IPS-15b (cell line): Measurements from ENCODE around the gene SMIM14.
"Not testable (repeated sequence)": the region's sequence is repeated elsewhere in the genome, so short reads cannot be mapped to it uniquely, and the experiment has no call there.

Experiments
- H3K27me3 ChIP-seq: one replicate; pipeline ENCODE4 v1.6.1; 2013; ENCODE audit warnings: low read length; ENCODE audit not compliant: control insufficient read depth, insufficient read depth
- H3K36me3 ChIP-seq: one replicate; pipeline ENCODE4 v1.6.1; 2013; ENCODE audit warnings: low read length; ENCODE audit not compliant: control insufficient read depth, insufficient read depth
- H3K4me1 ChIP-seq: one replicate; pipeline ENCODE4 v1.6.1; 2013; ENCODE audit warnings: mild to moderate bottlenecking, low read length; ENCODE audit not compliant: control insufficient read depth, insufficient read depth
- H3K4me3 ChIP-seq: one replicate; pipeline ENCODE4 v1.5.1; 2013; ENCODE audit warnings: low read depth, low read length
- H3K9ac ChIP-seq: one replicate; pipeline ENCODE4 v1.6.1; 2013; ENCODE audit warnings: low read depth, mild to moderate bottlenecking, low read length
- H3K9me3 ChIP-seq: one replicate; pipeline ENCODE4 v1.6.1; 2013; ENCODE audit warnings: mild to moderate bottlenecking, low read length; ENCODE audit not compliant: control insufficient read depth, insufficient read depth

Gene SMIM14

GRCh38 chr4:39525822-39526690, 112.6 kb downstream of the SMIM14 start:
- H3K27me3 ChIP-seq: no peaks in the 10 kb centered on the region
- peaks cover 4% of the 10 kb centered on the region for H3K9me3 ChIP-seq
- H3K36me3 ChIP-seq: peaks cover 4% of the 10 kb centered on the region
- peak overlapping the region; percentile 94 for H3K9ac ChIP-seq
- no peaks in the 10 kb centered on the region for H3K4me1 ChIP-seq
- peak overlapping the region; percentile 96 for H3K4me3 ChIP-seq

- no peaks in the 10 kb centered on the region for H3K36me3 ChIP-seq
- H3K9me3 ChIP-seq: no peaks in the 10 kb centered on the region
- no peak overlapping the region for H3K9ac ChIP-seq
- H3K27me3 ChIP-seq: no peaks in the 10 kb centered on the region
- H3K4me1 ChIP-seq: no peaks in the 10 kb centered on the region
- no peak overlapping the region for H3K4me3 ChIP-seq
Observed at GRCh38 chr4:39524161-39524957, 114.3 kb downstream of the SMIM14 start.

DNA sequence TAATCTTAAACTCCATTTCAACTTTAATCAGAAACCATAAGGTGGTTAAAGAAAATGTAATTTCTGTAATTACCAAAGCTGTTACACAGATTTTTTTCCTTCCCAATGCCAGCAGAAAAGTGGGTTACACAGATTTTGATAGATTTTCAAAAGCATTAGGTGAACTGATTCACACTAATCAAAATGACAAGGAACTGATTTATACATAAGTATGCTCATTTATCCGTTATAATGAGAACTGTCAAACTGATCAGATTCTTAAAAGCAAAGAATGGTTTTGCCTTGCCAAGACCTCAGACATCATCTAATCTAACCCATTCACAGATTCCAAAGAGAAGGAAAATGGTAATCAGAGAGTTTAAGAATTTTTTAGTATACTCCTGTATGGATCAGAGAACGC, 116.6 kb downstream of the SMIM14 start:
- no peaks in the 10 kb centered on the region for H3K4me1 ChIP-seq
- H3K4me3 ChIP-seq: no peak overlapping the region
- H3K9ac ChIP-seq: no peak overlapping the region
- no peaks in the 10 kb centered on the region for H3K9me3 ChIP-seq
- H3K27me3 ChIP-seq: no peaks in the 10 kb centered on the region
- no peaks in the 10 kb centered on the region for H3K36me3 ChIP-seq

DNA sequence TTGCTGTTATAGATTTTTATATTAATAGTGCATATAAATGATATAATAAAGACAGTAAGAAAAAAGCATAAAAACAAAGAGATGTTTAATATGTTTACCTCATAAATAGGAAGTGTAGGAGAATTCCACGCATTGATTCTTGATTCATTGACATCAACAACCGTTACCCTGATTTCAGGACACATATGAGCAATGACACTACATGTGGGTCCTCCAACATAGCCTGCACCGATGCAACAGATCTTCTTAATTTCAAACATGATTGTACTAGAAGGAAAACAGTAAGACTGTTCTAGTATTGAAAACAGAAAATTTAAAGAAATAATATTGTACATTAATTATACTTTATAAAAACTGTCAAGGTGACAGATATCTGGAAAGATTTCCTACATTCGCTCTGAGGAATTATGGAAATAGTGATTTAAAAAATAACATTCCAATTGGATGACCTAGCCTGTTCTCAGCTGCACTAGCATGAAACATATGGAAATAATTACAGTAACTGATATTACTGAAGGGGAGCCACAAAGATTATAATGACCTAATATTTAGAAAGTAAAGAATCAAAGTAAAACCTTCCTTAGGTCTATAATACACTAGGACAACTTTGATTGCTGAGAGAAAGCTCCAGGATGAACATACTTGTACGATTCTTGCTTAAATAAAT, 117.3 kb downstream of the SMIM14 start:
- no peaks in the 10 kb centered on the region for H3K9me3 ChIP-seq
- no peaks in the 10 kb centered on the region for H3K4me1 ChIP-seq
- no peaks in the 10 kb centered on the region for H3K27me3 ChIP-seq
- no peak overlapping the region for H3K4me3 ChIP-seq
- no peaks in the 10 kb centered on the region for H3K36me3 ChIP-seq
- no peak overlapping the region for H3K9ac ChIP-seq

DNA sequence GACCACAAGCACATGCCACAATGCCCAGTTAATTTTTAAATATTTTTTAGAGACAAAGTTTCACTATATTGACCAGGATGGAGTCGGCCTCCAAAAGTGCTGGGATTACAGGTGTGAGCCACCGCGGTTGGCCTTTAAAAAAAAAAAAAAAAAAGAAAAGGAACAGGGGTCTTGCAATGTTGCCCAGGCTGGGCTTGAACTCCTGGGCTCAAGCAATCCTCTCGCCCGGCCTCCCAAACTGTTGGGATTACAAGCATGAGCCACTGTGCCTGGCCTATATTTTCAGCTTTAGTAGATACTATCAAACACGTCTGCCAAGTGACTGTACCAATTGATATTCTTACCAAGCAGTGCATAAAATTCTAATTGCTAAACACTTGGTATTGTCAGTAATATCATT, 120.2 kb downstream of the SMIM14 start:
- H3K36me3 ChIP-seq: no peaks in the 10 kb centered on the region
- H3K27me3 ChIP-seq: no peaks in the 10 kb centered on the region
- no peaks in the 10 kb centered on the region for H3K4me1 ChIP-seq
- H3K9ac ChIP-seq: no peak overlapping the region
- no peak overlapping the region for H3K4me3 ChIP-seq
- H3K9me3 ChIP-seq: no peaks in the 10 kb centered on the region

GRCh38 chr4:39516407-39516966, 122.2 kb downstream of the SMIM14 start:
- peaks cover 4% of the 10 kb centered on the region for H3K36me3 ChIP-seq
- no peak overlapping the region for H3K4me3 ChIP-seq
- no peaks in the 10 kb centered on the region for H3K9me3 ChIP-seq
- no peaks in the 10 kb centered on the region for H3K27me3 ChIP-seq
- H3K9ac ChIP-seq: no peak overlapping the region
- no peaks in the 10 kb centered on the region for H3K4me1 ChIP-seq

DNA sequence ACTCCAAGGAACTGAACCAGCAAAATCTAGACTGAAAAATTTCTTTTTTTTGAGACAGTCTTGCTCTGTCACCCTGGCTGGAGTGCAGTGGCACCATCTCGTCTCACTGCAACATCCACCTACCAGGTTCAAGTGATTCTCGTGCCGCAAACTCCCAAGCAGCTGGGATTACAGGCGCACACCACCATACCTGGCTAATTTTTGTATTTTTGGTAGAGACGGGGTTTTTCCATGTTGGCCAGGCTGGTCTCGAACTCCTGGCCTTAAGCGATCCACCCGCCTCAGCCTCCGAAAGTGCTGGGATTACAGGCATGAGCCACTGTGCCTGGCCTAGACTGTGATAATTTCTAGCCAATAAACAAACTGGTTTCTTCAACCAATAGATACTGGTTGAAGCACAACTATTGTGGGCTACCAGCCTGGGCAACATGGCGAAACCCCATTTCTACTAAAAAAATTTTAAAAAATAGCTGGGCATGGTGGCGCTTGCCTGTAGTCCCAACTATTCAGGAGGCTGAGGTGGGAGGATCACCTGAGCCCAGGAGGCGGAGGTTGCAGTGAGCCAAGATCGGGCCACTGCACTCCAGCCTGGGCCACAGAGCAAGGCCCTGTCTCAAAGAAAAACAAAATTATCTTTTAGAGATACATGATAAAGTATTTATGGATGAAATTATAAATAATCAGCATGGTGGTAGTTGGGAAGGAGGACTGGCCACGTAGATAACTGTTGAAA, 122.8 kb downstream of the SMIM14 start:
- H3K9me3 ChIP-seq, H3K27me3 ChIP-seq, H3K4me1 ChIP-seq, H3K36me3 ChIP-seq, H3K9ac ChIP-seq, H3K4me3 ChIP-seq: not testable (repeated sequence)

DNA sequence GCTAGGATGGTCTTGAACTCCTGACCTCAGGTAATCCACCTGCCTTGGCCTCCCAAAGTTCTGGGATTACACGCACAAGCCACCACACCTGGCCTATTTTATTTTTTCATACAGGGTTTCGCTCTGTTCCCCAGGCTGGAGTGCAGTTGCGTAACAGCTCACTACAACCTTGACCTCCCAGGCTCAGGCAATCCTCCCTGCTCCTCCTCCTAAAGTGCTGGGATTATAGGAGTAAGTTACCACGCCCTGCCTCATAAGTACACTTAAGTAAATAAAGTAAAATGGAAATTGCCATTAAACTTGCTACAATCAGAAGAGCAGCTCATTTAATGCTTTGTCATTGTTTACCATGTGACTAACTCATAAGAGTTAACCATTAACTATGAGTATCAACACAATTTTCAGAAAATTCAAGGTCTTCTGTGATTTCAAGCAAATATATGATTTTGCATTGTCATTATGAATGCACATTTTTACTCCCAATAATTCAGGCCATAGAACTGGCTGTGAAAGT, 123.7 kb downstream of the SMIM14 start:
- no peaks in the 10 kb centered on the region for H3K9me3 ChIP-seq
- peaks cover 10% of the 10 kb centered on the region for H3K36me3 ChIP-seq
- no peak overlapping the region for H3K9ac ChIP-seq
- no peaks in the 10 kb centered on the region for H3K27me3 ChIP-seq
- no peak overlapping the region for H3K4me3 ChIP-seq
- no peaks in the 10 kb centered on the region for H3K4me1 ChIP-seq

- H3K4me1 ChIP-seq, H3K9me3 ChIP-seq, H3K27me3 ChIP-seq, H3K4me3 ChIP-seq, H3K9ac ChIP-seq: not testable (repeated sequence)
- H3K36me3 ChIP-seq: peaks cover 14% of the 10 kb centered on the region
Observed at GRCh38 chr4:39514266-39514665, 124.4 kb downstream of the SMIM14 start.

GRCh38 chr4:39510348-39510929, 128.2 kb downstream of the SMIM14 start:
- Histone ChIP-seq H3K36me3 (peaks cover 32% of the 10 kb centered on the region), H3K4me1 (no peaks in the 10 kb centered on the region), H3K9me3 (no peaks in the 10 kb centered on the region), H3K27me3 (no peaks in the 10 kb centered on the region), H3K4me3 (no peak overlapping the region), H3K9ac (no peak overlapping the region)
